NCI-H2107 treated with DMSO at 0.1 percent for 48 hours (cell line): ENCODE measurements around the gene CCNG1.
"Not testable (repeated sequence)": the region's sequence is repeated elsewhere in the genome, so short reads cannot be mapped to it uniquely, and the experiment has no call there.

Source experiments
- DNase-seq: peaks from one replicate; lab custom pipeline; 2025; ENCODE audit not compliant: unreplicated experiment; lab: John Stamatoyannopoulos, UW

Gene CCNG1

GRCh38 chr5:163437309-163438182 is at the start of gene CCNG1:
Gene CCNG1, plus strand, starts transcription at chr5:163437595. Its CDS starts 1,662 bp downstream, at chr5:163439257.
- peak; percentile 82 for DNase-seq

GRCh38 chr5:163395792-163396191 is 41.6 kb upstream of the CCNG1 start:
- DNase-seq, result no peak

GRCh38 chr5:163396818-163397340 is 40.5 kb upstream of the CCNG1 start:
- not testable (repeated sequence) for DNase-seq

GRCh38 chr5:163397354-163397753 is 40.0 kb upstream of the CCNG1 start:
- DNase-seq, result no peak

GRCh38 chr5:163399923-163400322 is 37.5 kb upstream of the CCNG1 start:
- DNase-seq, result no peak

- DNase-seq, result no peak
These were observed 36.1 kb upstream of the CCNG1 start for GRCh38 chr5:163401271-163401670.

- no peak for DNase-seq
These were observed 35.4 kb upstream of the CCNG1 start for GRCh38 chr5:163402007-163402406.

GRCh38 chr5:163404364-163405173 is 32.8 kb upstream of the CCNG1 start:
- no peak for DNase-seq

- DNase-seq, result no peak
These were observed 30.2 kb upstream of the CCNG1 start for GRCh38 chr5:163407034-163407655.

GRCh38 chr5:163408311-163408923 is 29.0 kb upstream of the CCNG1 start:
- no peak for DNase-seq

GRCh38 chr5:163409384-163409783 is 28.0 kb upstream of the CCNG1 start:
- no peak for DNase-seq

GRCh38 chr5:163410505-163410904 is 26.9 kb upstream of the CCNG1 start:
- no peak for DNase-seq

- not testable (repeated sequence) for DNase-seq
These were observed 21.7 kb upstream of the CCNG1 start for GRCh38 chr5:163415673-163416072.

- no peak for DNase-seq
These were observed 12.6 kb upstream of the CCNG1 start for GRCh38 chr5:163424836-163425235.

- not testable (repeated sequence) for DNase-seq
These were observed 11.3 kb upstream of the CCNG1 start for GRCh38 chr5:163426128-163426527.

- no peak for DNase-seq
These were observed 4.9 kb upstream of the CCNG1 start for GRCh38 chr5:163432544-163432943.

- no peak for DNase-seq
These were observed 4.1 kb upstream of the CCNG1 start for GRCh38 chr5:163433271-163433670.

GRCh38 chr5:163434401-163434866 is 3.0 kb upstream of the CCNG1 start:
- DNase-seq, result no peak

GRCh38 chr5:163436515-163436914 is 880 bp upstream of the CCNG1 start:
- DNase-seq, result no peak

GRCh38 chr5:163437011-163437308 is 435 bp upstream of the CCNG1 start:
- no peak for DNase-seq

- DNase-seq, result no peak
These were observed 1.7 kb downstream of the CCNG1 start for GRCh38 chr5:163439092-163439425.
